Choroid plexus epithelial cell (primary cell): ENCODE results near the gene DHX15.
A peak's percentile ranks its signal among the peaks of the same experiment; 100 is the strongest.
"Not testable (repeated sequence)": the region's sequence is repeated elsewhere in the genome, so short reads cannot be mapped to it uniquely, and the experiment has no call there.

ENCODE experiments used
- DNase-seq: peaks from one replicate; pipeline ENCODE4 v3.0.0-alpha.2; 2010; ENCODE audit warnings: low read depth
- H3K4me3 ChIP-seq: 2 replicates; pipeline ENCODE4 v1.5.1; 2011; ENCODE audit warnings: low read depth, mild to moderate bottlenecking, control low read depth, low read length, moderate library complexity
- TF ChIP-seq, protein P1 (sequence below): conservative IDR thresholded peaks from 2 replicates; pipeline ENCODE4 v1.5.1; 2011; ENCODE audit warnings: low read depth, mild to moderate bottlenecking, control low read depth, inconsistent platforms, low read length, moderate library complexity

Gene DHX15

DNA sequence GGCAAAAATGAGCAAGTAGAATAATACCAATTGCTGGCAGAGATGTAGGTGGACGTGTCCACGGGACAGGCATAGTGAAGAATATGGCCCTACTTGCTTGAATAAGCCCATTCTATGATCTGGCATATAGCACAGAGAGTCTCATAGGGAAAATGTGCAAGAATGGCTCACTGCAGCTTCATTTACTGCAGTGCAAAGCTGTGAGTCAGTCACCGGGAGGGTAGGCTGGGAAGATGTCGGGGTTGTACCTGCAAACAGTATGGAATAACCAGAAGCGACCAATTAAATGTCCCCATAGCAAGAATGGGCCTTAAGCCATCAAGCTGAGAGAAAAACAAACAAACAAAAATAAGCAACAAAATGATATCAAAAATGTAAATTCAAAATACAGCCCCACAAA, 74.3 kb downstream of the DHX15 start:
- H3K4me3 ChIP-seq = no peak overlapping the region
- TF ChIP-seq, protein P1, sequence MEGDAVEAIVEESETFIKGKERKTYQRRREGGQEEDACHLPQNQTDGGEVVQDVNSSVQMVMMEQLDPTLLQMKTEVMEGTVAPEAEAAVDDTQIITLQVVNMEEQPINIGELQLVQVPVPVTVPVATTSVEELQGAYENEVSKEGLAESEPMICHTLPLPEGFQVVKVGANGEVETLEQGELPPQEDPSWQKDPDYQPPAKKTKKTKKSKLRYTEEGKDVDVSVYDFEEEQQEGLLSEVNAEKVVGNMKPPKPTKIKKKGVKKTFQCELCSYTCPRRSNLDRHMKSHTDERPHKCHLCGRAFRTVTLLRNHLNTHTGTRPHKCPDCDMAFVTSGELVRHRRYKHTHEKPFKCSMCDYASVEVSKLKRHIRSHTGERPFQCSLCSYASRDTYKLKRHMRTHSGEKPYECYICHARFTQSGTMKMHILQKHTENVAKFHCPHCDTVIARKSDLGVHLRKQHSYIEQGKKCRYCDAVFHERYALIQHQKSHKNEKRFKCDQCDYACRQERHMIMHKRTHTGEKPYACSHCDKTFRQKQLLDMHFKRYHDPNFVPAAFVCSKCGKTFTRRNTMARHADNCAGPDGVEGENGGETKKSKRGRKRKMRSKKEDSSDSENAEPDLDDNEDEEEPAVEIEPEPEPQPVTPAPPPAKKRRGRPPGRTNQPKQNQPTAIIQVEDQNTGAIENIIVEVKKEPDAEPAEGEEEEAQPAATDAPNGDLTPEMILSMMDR = no peak
- DNase-seq = no peak

- DNase-seq = no peak
- H3K4me3 ChIP-seq = no peak overlapping the region
- TF ChIP-seq, protein P1 = no peak
Measured at GRCh38 chr4:24508541-24508940, 75.8 kb downstream of the DHX15 start.

- TF ChIP-seq, protein P1 = no peak
- no peak overlapping the region for H3K4me3 ChIP-seq
- no peak for DNase-seq
Measured at GRCh38 chr4:24507439-24507838, 76.9 kb downstream of the DHX15 start.

DNA sequence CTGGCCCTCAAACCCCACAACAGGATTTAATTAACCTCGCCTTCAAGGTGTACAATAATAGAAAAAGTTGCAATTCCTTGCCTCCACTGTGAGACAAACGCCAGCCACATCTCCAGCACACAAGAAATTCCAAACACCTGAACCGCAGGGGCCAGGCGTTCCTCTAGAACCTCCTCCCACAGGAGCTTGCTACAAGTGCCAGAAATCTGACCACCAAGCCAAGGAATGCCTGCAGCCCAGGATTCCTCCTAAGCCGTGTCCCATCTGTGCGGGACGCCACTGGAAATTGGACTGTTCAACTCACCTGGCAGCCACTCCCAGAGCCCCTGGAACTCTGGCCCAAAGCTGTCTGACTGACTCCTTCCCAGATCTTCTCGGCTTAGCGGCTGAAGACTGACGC, 81.3 kb downstream of the DHX15 start:
- H3K4me3 ChIP-seq, DNase-seq: not testable (repeated sequence)

DNA sequence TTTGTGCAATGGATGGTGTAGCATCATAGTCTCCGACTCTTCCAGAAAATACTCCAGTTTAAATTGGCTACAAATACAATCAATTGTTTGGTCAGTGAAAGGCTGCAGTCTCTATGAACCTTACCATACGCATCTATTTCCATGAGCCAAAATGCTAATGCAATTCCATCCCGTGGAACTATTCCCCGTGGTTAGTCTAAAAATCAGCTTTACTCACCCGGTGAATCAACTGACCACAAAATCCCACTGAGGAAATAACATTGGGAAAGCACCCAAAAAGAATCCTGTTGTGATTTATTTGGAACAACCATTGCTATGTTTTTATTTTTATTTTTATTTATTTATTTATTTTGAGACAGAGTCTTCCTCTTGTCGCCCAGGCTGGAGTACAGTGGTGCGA, 87.1 kb downstream of the DHX15 start:
- no peak for DNase-seq
- no peak overlapping the region for H3K4me3 ChIP-seq
- TF ChIP-seq, protein P1 = no peak

DNA sequence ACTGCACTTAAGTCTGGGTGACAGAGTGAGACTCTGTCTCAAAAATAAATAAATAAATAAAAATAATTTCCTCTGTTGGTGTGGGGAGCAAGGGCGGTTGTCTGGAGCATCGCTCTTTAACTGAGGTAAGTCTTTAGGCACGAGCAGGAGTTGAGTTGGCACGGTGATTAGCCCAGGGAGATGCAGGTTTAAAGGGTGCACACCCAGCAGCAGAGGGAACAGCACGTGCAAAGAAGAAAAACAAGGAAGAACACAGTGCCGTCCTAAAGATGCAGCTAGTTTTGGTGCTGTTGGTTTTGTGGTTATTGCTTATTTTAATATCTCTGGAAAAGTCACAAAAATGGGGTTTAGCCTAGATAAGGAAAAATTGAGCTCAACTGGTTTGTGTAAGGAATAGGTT, 87.8 kb downstream of the DHX15 start:
- DNase-seq = no peak
- TF ChIP-seq, protein P1 = no peak
- H3K4me3 ChIP-seq = no peak overlapping the region

DNA sequence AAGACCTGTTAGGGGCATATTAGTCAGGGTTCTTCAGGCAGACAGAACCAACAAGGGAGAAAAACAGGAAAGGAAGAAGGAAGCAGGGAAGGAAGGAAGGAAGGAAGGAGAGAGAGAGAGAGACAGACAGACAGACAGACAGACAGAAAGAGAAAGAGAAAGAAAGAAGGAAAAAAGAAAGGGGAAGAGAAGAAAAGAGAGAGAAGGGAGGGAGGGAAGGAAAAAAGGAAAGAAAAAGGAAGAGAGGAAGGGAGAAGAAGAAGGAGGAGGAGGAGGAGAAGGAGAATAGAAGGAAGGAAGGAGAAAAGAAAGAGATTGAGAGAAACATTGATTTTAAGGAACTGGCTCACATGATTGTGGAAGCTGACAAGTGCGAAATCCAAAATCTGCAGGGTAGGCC, 89.0 kb downstream of the DHX15 start:
- DNase-seq = no peak
- H3K4me3 ChIP-seq = no peak overlapping the region
- TF ChIP-seq, protein P1 = no peak

DNA sequence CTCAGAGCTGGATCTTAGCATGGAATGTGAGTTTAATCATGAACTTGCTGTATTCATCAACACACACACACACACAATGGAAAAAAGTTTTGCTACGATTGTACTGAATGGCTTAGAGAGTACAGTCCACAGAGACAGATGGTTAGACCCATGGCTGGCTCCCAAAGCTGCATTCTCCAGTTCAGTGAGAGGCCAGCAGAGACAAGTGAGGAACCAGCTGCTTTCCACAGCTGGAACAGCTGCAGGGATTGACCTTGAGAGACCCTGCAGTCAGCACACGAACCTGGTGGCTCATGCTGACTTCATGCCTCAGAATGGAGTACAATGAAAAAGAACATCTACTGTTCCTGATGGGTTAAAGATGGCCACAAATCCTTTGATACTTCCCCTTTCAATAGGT, 94.5 kb downstream of the DHX15 start:
- H3K4me3 ChIP-seq = no peak overlapping the region
- DNase-seq = peak; percentile 54
- TF ChIP-seq, protein P1 = no peak
